Esophagus squamous epithelium (tissue), 4 donors: ENCODE results near the gene GMDS.

Source experiments
- CTCF ChIP-seq, 6 experiments: fragments of 450-650 bp in 4 of 6; fragments of 200-600 bp in 2 of 6; sonication (generic) in 2 of 6; IDR thresholded peaks; one replicate each; pipeline ENCODE4 v1.5.1; 2016 to 2019; ENCODE audit warnings: antibody characterized with exemption in 6 of 6, mild to moderate bottlenecking in 4 of 6, moderate library complexity in 4 of 6
- POLR2A ChIP-seq, 4 donors: fragments of 450-650 bp; IDR thresholded peaks; one replicate each; pipeline ENCODE4 v1.6.1; 2017; ENCODE audit warnings: antibody characterized with exemption in 4 of 4, mild to moderate bottlenecking in 4 of 4, moderate library complexity in 3 of 4

DNA sequence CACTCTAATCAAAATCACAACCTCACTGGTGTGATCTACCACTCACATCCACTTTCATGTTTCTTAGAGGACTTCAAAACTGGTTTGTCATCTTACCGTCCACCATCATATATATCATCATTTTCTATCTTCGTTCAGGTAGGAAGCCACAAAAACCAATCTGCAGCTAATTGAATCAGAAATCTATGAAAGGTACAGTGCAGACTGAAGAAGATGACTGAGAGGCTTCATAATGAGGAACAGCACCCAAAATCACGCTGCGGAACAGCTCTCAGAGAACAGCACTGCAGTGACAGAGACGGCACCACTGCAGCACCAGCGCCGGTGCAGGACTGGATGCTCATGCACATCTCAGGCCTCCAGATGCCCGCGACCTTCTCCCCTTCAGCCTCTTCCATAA is 13.0 kb downstream of the GMDS start:
- no peak for TF ChIP-seq POLR2A (IDR thresholded peaks at IDR 0.05)
- no peak for TF ChIP-seq CTCF (IDR thresholded peaks at IDR 0.05)
